UCSD-AML1 (cell line): ENCODE measurements around the gene SOX21.

Source experiments
- DNase-seq: peaks from one replicate; lab custom pipeline; 2025; ENCODE audit not compliant: unreplicated experiment; lab: John Stamatoyannopoulos, UW

SOX21 gene

GRCh38 chr13:94709001-94709834, 3.1 kb downstream of the SOX21 start:
- no peak for DNase-seq

GRCh38 chr13:94708031-94708859, 4.1 kb downstream of the SOX21 start:
- no peak for DNase-seq

GRCh38 chr13:94707400-94708021, 4.8 kb downstream of the SOX21 start:
- DNase-seq = no peak

- DNase-seq = no peak
Measured at GRCh38 chr13:94706843-94707399, 5.4 kb downstream of the SOX21 start.

- no peak for DNase-seq
Measured at GRCh38 chr13:94706101-94706842, 6.1 kb downstream of the SOX21 start.

- no peak for DNase-seq
Measured at GRCh38 chr13:94705081-94706030, 7.0 kb downstream of the SOX21 start.

GRCh38 chr13:94704377-94705080, 7.8 kb downstream of the SOX21 start:
- DNase-seq = no peak

- DNase-seq = no peak
Measured at GRCh38 chr13:94703721-94704314, 8.5 kb downstream of the SOX21 start.

GRCh38 chr13:94703271-94703670, 9.1 kb downstream of the SOX21 start:
- no peak for DNase-seq

- no peak for DNase-seq
Measured at GRCh38 chr13:94702181-94703041, 9.9 kb downstream of the SOX21 start.

GRCh38 chr13:94701313-94702180, 10.8 kb downstream of the SOX21 start:
- DNase-seq = no peak

- no peak for DNase-seq
Measured at GRCh38 chr13:94700536-94700935, 11.8 kb downstream of the SOX21 start.

- DNase-seq = no peak
Measured at GRCh38 chr13:94700051-94700535, 12.3 kb downstream of the SOX21 start.

- no peak for DNase-seq
Measured at GRCh38 chr13:94696171-94696570, 16.2 kb downstream of the SOX21 start.

GRCh38 chr13:94692030-94692429, 20.3 kb downstream of the SOX21 start:
- no peak for DNase-seq

- DNase-seq = no peak
Measured at GRCh38 chr13:94683409-94683808, 28.9 kb downstream of the SOX21 start.
